A673 (cell line): ENCODE measurements around the gene NREP.

Experiments
- EZH2 ChIP-seq: fragments of 200-600 bp; sonication (generic); IDR thresholded peaks from 2 replicates; pipeline ENCODE4 v1.6.1; 2017; ENCODE audit warnings: borderline replicate concordance, low read depth, mild to moderate bottlenecking, mixed read lengths, antibody characterized with exemption, low read length; ENCODE audit not compliant: poor library complexity, severe bottlenecking
- TF ChIP-seq, protein P1 (sequence below): fragments of 300-800, 200-600 bp; sonication (generic); conservative IDR thresholded peaks from 2 replicates; pipeline ENCODE4 v1.5.1; 2017; ENCODE audit warnings: low read depth, mild to moderate bottlenecking, antibody characterized with exemption, low read length, moderate library complexity, mixed read lengths

DNA sequence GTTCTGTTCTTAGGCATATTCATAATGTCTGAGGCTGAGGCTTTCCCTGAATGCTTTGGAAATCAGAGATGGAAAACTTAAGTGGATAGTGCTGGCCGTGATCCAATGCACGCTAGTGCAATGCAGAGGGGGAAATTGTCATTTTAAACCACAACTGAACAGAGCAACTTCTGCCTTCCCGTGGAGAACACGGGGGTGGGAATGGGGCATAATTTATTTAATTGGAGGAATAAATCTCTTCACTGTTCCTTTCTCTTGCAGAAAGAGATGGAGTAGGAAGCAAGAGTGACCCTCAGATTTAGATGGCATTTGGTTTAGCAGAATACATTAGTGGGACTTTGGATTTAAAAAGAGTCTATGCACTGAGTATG lies 22.9 kb upstream of the NREP start:
- TF ChIP-seq, protein P1, sequence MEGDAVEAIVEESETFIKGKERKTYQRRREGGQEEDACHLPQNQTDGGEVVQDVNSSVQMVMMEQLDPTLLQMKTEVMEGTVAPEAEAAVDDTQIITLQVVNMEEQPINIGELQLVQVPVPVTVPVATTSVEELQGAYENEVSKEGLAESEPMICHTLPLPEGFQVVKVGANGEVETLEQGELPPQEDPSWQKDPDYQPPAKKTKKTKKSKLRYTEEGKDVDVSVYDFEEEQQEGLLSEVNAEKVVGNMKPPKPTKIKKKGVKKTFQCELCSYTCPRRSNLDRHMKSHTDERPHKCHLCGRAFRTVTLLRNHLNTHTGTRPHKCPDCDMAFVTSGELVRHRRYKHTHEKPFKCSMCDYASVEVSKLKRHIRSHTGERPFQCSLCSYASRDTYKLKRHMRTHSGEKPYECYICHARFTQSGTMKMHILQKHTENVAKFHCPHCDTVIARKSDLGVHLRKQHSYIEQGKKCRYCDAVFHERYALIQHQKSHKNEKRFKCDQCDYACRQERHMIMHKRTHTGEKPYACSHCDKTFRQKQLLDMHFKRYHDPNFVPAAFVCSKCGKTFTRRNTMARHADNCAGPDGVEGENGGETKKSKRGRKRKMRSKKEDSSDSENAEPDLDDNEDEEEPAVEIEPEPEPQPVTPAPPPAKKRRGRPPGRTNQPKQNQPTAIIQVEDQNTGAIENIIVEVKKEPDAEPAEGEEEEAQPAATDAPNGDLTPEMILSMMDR = no peak
- no peak for TF ChIP-seq EZH2
